GM21737 (cell line): Measurements from ENCODE around the gene TNS1.

Experiments used
- ATAC-seq: cut with Tn5 transposase; IDR thresholded peaks from one replicate; pipeline ENCODE4 v1.9.1; 2021; ENCODE audit warnings: mild to moderate bottlenecking, moderate library complexity; ENCODE audit not compliant: unreplicated experiment

The TNS1 gene

GRCh38 chr2:217964275-217965161, 38.3 kb downstream of the TNS1 start:
- ATAC-seq: no peak

GRCh38 chr2:217960351-217960750, 42.4 kb downstream of the TNS1 start:
- ATAC-seq: no peak

GRCh38 chr2:217959723-217960122, 43.1 kb downstream of the TNS1 start:
- ATAC-seq: no peak

- ATAC-seq: no peak
These were observed 43.9 kb downstream of the TNS1 start for GRCh38 chr2:217958884-217959225.

GRCh38 chr2:217958206-217958883, 44.5 kb downstream of the TNS1 start:
- ATAC-seq: no peak

GRCh38 chr2:217956586-217957457, 46.0 kb downstream of the TNS1 start:
- no peak for ATAC-seq

GRCh38 chr2:217955881-217956493, 46.8 kb downstream of the TNS1 start:
- no peak for ATAC-seq

GRCh38 chr2:217954971-217955740, 47.6 kb downstream of the TNS1 start:
- ATAC-seq: no peak

- no peak for ATAC-seq
These were observed 48.3 kb downstream of the TNS1 start for GRCh38 chr2:217954469-217954868.

- no peak for ATAC-seq
These were observed 48.7 kb downstream of the TNS1 start for GRCh38 chr2:217954051-217954450.

GRCh38 chr2:217953531-217953932, 49.3 kb downstream of the TNS1 start:
- ATAC-seq: no peak

GRCh38 chr2:217953011-217953481, 49.7 kb downstream of the TNS1 start:
- ATAC-seq: no peak

- no peak for ATAC-seq
These were observed 50.4 kb downstream of the TNS1 start for GRCh38 chr2:217952409-217952808.

- ATAC-seq: no peak
These were observed 51.1 kb downstream of the TNS1 start for GRCh38 chr2:217951521-217952247.

- no peak for ATAC-seq
These were observed 51.7 kb downstream of the TNS1 start for GRCh38 chr2:217951091-217951490.

- no peak for ATAC-seq
These were observed 52.4 kb downstream of the TNS1 start for GRCh38 chr2:217950401-217950871.

- no peak for ATAC-seq
These were observed 53.3 kb downstream of the TNS1 start for GRCh38 chr2:217949447-217949846.

GRCh38 chr2:217948897-217949296, 53.9 kb downstream of the TNS1 start:
- ATAC-seq: no peak

- no peak for ATAC-seq
These were observed 54.4 kb downstream of the TNS1 start for GRCh38 chr2:217948351-217948791.
